K562 (cell line): ENCODE data around the gene CENPE. TPM values are rescaled to one million over a fixed set of nuclear protein-coding genes. Genes with fewer than 3 reads are reported as not detected.

Experiments used
- BDP1 ChIP-seq: IDR thresholded peaks from 3 replicates; pipeline ENCODE4 v1.6.1; 2011; ENCODE audit not compliant: insufficient read length, insufficient read depth
- CHD4 ChIP-seq: fragments of 200-600 bp; sonication (generic); IDR thresholded peaks from 3 replicates; pipeline ENCODE4 v1.6.1; 2012; ENCODE audit warnings: low read depth, mild to moderate bottlenecking, mixed read lengths, low read length, inconsistent platforms; ENCODE audit not compliant: insufficient read depth, insufficient replicate concordance, poor library complexity, severe bottlenecking
- EP300 ChIP-seq: IDR thresholded peaks from 2 replicates; pipeline ENCODE4 v1.6.1; 2012; ENCODE audit warnings: low read length, improper control_type of control experiment
- FOXK2 ChIP-seq, 2 experiments: fragments of 450-650 bp; IDR thresholded peaks in 1 of 2; conservative IDR thresholded peaks in 1 of 2; 2 replicates each; pipeline ENCODE4 v1.6.1; 2016; ENCODE audit warnings: low read depth in 2 of 2, mild to moderate bottlenecking in 1 of 2
- HNRNPK ChIP-seq: fragments of 200-400 bp; formaldehyde crosslinking; IDR thresholded peaks from one replicate; pipeline ENCODE4 v1.6.1; 2018; ENCODE audit warnings: mild to moderate bottlenecking, low read depth, low read length; ENCODE audit not compliant: poor library complexity, severe bottlenecking
- L3MBTL2 ChIP-seq: fragments of 450-650 bp; IDR thresholded peaks from 2 replicates; pipeline ENCODE4 v1.6.1; 2016; ENCODE audit warnings: mild to moderate bottlenecking, moderate library complexity
- PHTF2 ChIP-seq: fragments of 250-450 bp; sonication (Bioruptor Pico); IDR thresholded peaks from 2 replicates; pipeline ENCODE4 v1.5.0; 2021; ENCODE audit warnings: mild to moderate bottlenecking
- POLR2A ChIP-seq: fragments of 450-650 bp; conservative IDR thresholded peaks from 2 replicates; pipeline ENCODE4 v1.6.1; 2016
- POLR2B ChIP-seq: fragments of 450-650 bp; IDR thresholded peaks from 2 replicates; pipeline ENCODE4 v1.6.1; 2018; ENCODE audit warnings: low read depth; ENCODE audit not compliant: partially characterized antibody
- ZNF644 ChIP-seq: fragments of 200-800 bp; sonication (Bioruptor generic); IDR thresholded peaks from 2 replicates; pipeline ENCODE4 v1.6.1; 2016; ENCODE audit warnings: low read depth, missing genetic modification characterization, missing compliant biosample characterization
- polyA plus RNA-seq, 8 experiments: library from polyadenylated mRNA; depleted of rRNA in 4 of 8; stranded (reverse) in 5 of 8; unstranded in 3 of 8; fragments of >200 nt; fragmentation: Nextera tagmentation in 2 of 8; fragmentation: Illumina TruSeq in 1 of 8; extraction: Ambion mirVana in 2 of 8; extraction: Trizol in 1 of 8; gene quantifications; 2 replicates each; pipeline versions ENCODE4 v1.2.1 to v1.2.3, GENCODE V29; 2011 to 2014; ENCODE audit warnings: inconsistent platforms in 1 of 8, missing spikeins in 1 of 8
- total RNA-seq, 7 experiments: library from RNA; depleted of rRNA in 6 of 7; stranded (reverse); fragments of >200 nt in 6 of 7; fragmentation: Illumina TruSeq in 2 of 7; extraction: Trizol in 2 of 7; gene quantifications; 2 replicates each; pipeline versions ENCODE4 v1.2.1 to v1.2.3, GENCODE V29; 2011 to 2021; ENCODE audit warnings: low replicate concordance in 1 of 7
- TF ChIP-seq, protein P1 (sequence below): fragments of 250-450 bp; sonication (Bioruptor Pico); IDR thresholded peaks from 2 replicates; pipeline ENCODE4 v1.4.0; 2020
- TF ChIP-seq, protein P2 (sequence below): fragments of 450-650 bp; IDR thresholded peaks from 2 replicates; pipeline ENCODE4 v1.6.1; 2016; ENCODE audit warnings: mild to moderate bottlenecking
- TF ChIP-seq, protein P3 (sequence below): fragments of 450-650 bp; IDR thresholded peaks from 2 replicates; pipeline ENCODE4 v1.6.1; 2014; ENCODE audit warnings: low read depth, mild to moderate bottlenecking, moderate library complexity, borderline replicate concordance
- TF ChIP-seq, protein P4 (sequence below): fragments of 250-450 bp; sonication (Bioruptor Pico); IDR thresholded peaks from 2 replicates; pipeline ENCODE4 v1.6.1; 2021; ENCODE audit warnings: mild to moderate bottlenecking
- TF ChIP-seq, protein P5 (sequence below): sonication (generic); formaldehyde crosslinking; IDR thresholded peaks from 2 replicates; pipeline ENCODE4 v1.8.1; 2022; ENCODE audit warnings: missing genetic modification reagents

Gene CENPE
- total and polyA plus RNA-seq, 9 of the 15 experiments (the other 6 are each of a cell fraction or from before 2014, with no cell fraction given) = 9.9 to 53.2 (median 27.4) TPM

DNA sequence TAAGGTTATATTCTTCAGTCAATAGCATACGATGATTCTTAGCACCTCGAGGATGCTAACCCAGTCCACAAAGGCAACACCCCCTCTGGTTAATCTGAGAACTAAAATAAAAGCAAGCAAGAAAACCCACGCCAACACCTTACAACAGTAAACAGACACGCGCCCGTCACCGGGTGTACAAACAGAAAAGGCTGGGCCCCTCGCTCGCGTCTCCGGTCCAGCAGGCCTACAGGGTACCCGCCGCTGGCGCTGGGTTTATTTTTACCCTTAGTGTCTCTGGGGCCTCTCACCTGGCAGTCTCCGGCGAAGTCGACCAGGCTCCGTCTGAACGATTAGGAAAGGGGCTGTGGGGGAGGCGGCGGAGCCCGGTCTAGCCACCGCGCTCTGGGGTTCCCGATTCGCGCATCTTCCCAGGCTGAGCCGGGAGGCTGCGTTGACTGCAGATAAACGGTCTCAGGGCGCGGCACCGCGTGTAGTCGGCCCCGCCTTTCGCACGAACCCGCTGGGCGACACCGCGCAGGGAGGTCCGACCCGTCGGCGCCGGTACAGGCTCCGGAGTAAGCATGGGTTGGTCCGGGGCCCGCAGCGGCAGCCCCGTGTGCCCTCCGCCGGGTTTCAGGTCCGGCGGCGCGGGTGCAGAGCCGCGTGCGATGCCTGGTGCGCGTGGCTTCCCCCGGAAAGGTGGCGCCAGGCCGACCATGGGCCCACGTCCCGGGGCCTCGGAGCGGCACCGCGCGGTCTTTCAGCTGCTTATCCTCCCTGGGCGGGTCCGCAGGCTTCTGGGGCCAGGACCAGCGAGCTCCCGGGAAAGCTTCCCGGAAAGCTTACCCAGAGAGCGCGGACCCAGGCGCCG lies 122.0 kb downstream of the CENPE start (continued):
- no peak for TF ChIP-seq HNRNPK
- no peak for TF ChIP-seq CHD4
- no peak for TF ChIP-seq ZNF644 (tag)
- TF ChIP-seq, protein P1, sequence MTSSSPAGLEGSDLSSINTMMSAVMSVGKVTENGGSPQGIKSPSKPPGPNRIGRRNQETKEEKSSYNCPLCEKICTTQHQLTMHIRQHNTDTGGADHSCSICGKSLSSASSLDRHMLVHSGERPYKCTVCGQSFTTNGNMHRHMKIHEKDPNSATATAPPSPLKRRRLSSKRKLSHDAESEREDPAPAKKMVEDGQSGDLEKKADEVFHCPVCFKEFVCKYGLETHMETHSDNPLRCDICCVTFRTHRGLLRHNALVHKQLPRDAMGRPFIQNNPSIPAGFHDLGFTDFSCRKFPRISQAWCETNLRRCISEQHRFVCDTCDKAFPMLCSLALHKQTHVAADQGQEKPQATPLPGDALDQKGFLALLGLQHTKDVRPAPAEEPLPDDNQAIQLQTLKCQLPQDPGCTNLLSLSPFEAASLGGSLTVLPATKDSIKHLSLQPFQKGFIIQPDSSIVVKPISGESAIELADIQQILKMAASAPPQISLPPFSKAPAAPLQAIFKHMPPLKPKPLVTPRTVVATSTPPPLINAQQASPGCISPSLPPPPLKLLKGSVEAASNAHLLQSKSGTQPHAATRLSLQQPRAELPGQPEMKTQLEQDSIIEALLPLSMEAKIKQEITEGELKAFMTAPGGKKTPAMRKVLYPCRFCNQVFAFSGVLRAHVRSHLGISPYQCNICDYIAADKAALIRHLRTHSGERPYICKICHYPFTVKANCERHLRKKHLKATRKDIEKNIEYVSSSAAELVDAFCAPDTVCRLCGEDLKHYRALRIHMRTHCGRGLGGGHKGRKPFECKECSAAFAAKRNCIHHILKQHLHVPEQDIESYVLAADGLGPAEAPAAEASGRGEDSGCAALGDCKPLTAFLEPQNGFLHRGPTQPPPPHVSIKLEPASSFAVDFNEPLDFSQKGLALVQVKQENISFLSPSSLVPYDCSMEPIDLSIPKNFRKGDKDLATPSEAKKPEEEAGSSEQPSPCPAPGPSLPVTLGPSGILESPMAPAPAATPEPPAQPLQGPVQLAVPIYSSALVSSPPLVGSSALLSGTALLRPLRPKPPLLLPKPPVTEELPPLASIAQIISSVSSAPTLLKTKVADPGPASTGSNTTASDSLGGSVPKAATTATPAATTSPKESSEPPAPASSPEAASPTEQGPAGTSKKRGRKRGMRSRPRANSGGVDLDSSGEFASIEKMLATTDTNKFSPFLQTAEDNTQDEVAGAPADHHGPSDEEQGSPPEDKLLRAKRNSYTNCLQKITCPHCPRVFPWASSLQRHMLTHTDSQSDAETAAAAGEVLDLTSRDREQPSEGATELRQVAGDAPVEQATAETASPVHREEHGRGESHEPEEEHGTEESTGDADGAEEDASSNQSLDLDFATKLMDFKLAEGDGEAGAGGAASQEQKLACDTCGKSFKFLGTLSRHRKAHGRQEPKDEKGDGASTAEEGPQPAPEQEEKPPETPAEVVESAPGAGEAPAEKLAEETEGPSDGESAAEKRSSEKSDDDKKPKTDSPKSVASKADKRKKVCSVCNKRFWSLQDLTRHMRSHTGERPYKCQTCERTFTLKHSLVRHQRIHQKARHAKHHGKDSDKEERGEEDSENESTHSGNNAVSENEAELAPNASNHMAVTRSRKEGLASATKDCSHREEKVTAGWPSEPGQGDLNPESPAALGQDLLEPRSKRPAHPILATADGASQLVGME (CRISPR knock-in tag) = no peak
- TF ChIP-seq L3MBTL2 = peak; percentile 97
- TF ChIP-seq EP300 = 0 out of 2 replicates have a peak, but pooled peaks have one; percentile 17
- TF ChIP-seq POLR2B = peak; percentile 52
- TF ChIP-seq BDP1 = no peak
- TF ChIP-seq POLR2A = peak; percentile 82
- TF ChIP-seq, protein P2, sequence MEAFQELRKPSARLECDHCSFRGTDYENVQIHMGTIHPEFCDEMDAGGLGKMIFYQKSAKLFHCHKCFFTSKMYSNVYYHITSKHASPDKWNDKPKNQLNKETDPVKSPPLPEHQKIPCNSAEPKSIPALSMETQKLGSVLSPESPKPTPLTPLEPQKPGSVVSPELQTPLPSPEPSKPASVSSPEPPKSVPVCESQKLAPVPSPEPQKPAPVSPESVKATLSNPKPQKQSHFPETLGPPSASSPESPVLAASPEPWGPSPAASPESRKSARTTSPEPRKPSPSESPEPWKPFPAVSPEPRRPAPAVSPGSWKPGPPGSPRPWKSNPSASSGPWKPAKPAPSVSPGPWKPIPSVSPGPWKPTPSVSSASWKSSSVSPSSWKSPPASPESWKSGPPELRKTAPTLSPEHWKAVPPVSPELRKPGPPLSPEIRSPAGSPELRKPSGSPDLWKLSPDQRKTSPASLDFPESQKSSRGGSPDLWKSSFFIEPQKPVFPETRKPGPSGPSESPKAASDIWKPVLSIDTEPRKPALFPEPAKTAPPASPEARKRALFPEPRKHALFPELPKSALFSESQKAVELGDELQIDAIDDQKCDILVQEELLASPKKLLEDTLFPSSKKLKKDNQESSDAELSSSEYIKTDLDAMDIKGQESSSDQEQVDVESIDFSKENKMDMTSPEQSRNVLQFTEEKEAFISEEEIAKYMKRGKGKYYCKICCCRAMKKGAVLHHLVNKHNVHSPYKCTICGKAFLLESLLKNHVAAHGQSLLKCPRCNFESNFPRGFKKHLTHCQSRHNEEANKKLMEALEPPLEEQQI = no peak
- no peak for TF ChIP-seq FOXK2 (conservative IDR thresholded peaks at IDR 0.05 in 1 of 2, IDR thresholded peaks at IDR 0.05 in 1 of 2; ENCODE audit: low read depth in 2 of 2)
- TF ChIP-seq, protein P3, sequence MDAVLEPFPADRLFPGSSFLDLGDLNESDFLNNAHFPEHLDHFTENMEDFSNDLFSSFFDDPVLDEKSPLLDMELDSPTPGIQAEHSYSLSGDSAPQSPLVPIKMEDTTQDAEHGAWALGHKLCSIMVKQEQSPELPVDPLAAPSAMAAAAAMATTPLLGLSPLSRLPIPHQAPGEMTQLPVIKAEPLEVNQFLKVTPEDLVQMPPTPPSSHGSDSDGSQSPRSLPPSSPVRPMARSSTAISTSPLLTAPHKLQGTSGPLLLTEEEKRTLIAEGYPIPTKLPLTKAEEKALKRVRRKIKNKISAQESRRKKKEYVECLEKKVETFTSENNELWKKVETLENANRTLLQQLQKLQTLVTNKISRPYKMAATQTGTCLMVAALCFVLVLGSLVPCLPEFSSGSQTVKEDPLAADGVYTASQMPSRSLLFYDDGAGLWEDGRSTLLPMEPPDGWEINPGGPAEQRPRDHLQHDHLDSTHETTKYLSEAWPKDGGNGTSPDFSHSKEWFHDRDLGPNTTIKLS = peak; percentile 70; the same call in 1 of the 2 replicates
- TF ChIP-seq, protein P4, sequence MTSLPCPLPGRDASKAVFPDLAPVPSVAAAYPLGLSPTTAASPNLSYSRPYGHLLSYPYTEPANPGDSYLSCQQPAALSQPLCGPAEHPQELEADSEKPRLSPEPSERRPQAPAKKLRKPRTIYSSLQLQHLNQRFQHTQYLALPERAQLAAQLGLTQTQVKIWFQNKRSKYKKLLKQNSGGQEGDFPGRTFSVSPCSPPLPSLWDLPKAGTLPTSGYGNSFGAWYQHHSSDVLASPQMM (CRISPR knock-in tag) = no peak
- TF ChIP-seq, protein P5, sequence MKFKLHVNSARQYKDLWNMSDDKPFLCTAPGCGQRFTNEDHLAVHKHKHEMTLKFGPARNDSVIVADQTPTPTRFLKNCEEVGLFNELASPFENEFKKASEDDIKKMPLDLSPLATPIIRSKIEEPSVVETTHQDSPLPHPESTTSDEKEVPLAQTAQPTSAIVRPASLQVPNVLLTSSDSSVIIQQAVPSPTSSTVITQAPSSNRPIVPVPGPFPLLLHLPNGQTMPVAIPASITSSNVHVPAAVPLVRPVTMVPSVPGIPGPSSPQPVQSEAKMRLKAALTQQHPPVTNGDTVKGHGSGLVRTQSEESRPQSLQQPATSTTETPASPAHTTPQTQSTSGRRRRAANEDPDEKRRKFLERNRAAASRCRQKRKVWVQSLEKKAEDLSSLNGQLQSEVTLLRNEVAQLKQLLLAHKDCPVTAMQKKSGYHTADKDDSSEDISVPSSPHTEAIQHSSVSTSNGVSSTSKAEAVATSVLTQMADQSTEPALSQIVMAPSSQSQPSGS (CRISPR knock-in tag) = 0 out of 2 replicates have a peak, but pooled peaks have one; percentile 53
- TF ChIP-seq PHTF2 = no peak
